GM18858 (cell line): ENCODE measurements around the gene NCAN.

Experiments used
- ATAC-seq: cut with Tn5 transposase; IDR thresholded peaks from one replicate; pipeline ENCODE4 v1.9.1; 2021; ENCODE audit not compliant: unreplicated experiment

The NCAN gene

GRCh38 chr19:19258589-19259338, 47.0 kb downstream of the NCAN start:
- ATAC-seq: no peak

GRCh38 chr19:19259741-19260140, 48.0 kb downstream of the NCAN start:
- no peak for ATAC-seq

- no peak for ATAC-seq
Measured at GRCh38 chr19:19260417-19261214, 48.9 kb downstream of the NCAN start.

GRCh38 chr19:19261350-19262189, 49.8 kb downstream of the NCAN start:
- no peak for ATAC-seq

GRCh38 chr19:19262190-19263057, 50.7 kb downstream of the NCAN start:
- ATAC-seq: no peak

- no peak for ATAC-seq
Measured at GRCh38 chr19:19263886-19264487, 52.2 kb downstream of the NCAN start.

GRCh38 chr19:19267305-19267704, 55.5 kb downstream of the NCAN start:
- ATAC-seq: no peak

- ATAC-seq: no peak
Measured at GRCh38 chr19:19268453-19269385, 57.0 kb downstream of the NCAN start.

- ATAC-seq: no peak
Measured at GRCh38 chr19:19269952-19270694, 58.4 kb downstream of the NCAN start.

- no peak for ATAC-seq
Measured at GRCh38 chr19:19270749-19271571, 59.2 kb downstream of the NCAN start.

- ATAC-seq: no peak
Measured at GRCh38 chr19:19271828-19272599, 60.3 kb downstream of the NCAN start.

GRCh38 chr19:19274146-19274545, 62.4 kb downstream of the NCAN start:
- ATAC-seq: no peak

- no peak for ATAC-seq
Measured at GRCh38 chr19:19274716-19275565, 63.2 kb downstream of the NCAN start.

GRCh38 chr19:19276386-19276785, 64.6 kb downstream of the NCAN start:
- no peak for ATAC-seq

GRCh38 chr19:19276851-19277250, 65.1 kb downstream of the NCAN start:
- ATAC-seq: no peak

GRCh38 chr19:19278315-19278714, 66.6 kb downstream of the NCAN start:
- no peak for ATAC-seq
